ENCODE measurements around the gene SLC26A2. TPM values are rescaled to one million over a fixed set of nuclear protein-coding genes. Genes with fewer than 3 reads are reported as not detected.

The SLC26A2 gene
- total and polyA plus RNA-seq, 10 of the 15 experiments (the other 5 are each of a cell fraction or from before 2014, with no cell fraction given): 1.7 to 6.4 (median 4.2) TPM

GRCh38 chr5:150013931-150014330 is 53.4 kb downstream of the SLC26A2 start:
- no peaks in the 10 kb centered on the region for H4K20me1 ChIP-seq (ENCODE audit: control insufficient read depth, insufficient read depth)
- no peaks in the 10 kb centered on the region; the same call in 1 of the 2 replicates for H3K79me2 ChIP-seq (ENCODE audit: control insufficient read depth, insufficient read depth, low read length)
- H3K4me1 ChIP-seq (ENCODE audit: control insufficient read depth, insufficient read depth, low read length): no peaks in the 10 kb centered on the region
- ChIA-PET RAD21 (ENCODE audit: unreplicated experiment) (no interaction called here), POLR2A (no interaction called here), CTCF (no interaction called here), SMC1A (ENCODE audit: uncharacterized antibody, unreplicated experiment) (no interaction called here)
- TF ChIP-seq, protein P1, sequence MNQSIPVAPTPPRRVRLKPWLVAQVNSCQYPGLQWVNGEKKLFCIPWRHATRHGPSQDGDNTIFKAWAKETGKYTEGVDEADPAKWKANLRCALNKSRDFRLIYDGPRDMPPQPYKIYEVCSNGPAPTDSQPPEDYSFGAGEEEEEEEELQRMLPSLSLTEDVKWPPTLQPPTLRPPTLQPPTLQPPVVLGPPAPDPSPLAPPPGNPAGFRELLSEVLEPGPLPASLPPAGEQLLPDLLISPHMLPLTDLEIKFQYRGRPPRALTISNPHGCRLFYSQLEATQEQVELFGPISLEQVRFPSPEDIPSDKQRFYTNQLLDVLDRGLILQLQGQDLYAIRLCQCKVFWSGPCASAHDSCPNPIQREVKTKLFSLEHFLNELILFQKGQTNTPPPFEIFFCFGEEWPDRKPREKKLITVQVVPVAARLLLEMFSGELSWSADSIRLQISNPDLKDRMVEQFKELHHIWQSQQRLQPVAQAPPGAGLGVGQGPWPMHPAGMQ (IDR thresholded peaks at IDR 0.05; ENCODE audit: borderline replicate concordance): no peak
- TF ChIP-seq BCL11A (IDR thresholded peaks at IDR 0.05; ENCODE audit: low read depth, low read length) (no peak), STAT3 (IDR thresholded peaks at IDR 0.05; ENCODE audit: low read depth, low read length) (no peak), CHD2 (IDR thresholded peaks at IDR 0.05; ENCODE audit: borderline replicate concordance, low read depth, low read length) (no peak), LARP7 (IDR thresholded peaks at IDR 0.05) (no peak), FOXM1 (IDR thresholded peaks at IDR 0.05; ENCODE audit: low read depth, low read length) (no peak), KLF5 (IDR thresholded peaks at IDR 0.05; ENCODE audit: partially characterized antibody) (no peak), MTA3 (IDR thresholded peaks at IDR 0.05; ENCODE audit: borderline replicate concordance, low read length) (no peak), SIN3A (IDR thresholded peaks at IDR 0.05; ENCODE audit: low read depth, low read length) (no peak), CBX3 (IDR thresholded peaks at IDR 0.05; ENCODE audit: borderline replicate concordance, low read depth) (no peak)
- TF ChIP-seq, protein P2, sequence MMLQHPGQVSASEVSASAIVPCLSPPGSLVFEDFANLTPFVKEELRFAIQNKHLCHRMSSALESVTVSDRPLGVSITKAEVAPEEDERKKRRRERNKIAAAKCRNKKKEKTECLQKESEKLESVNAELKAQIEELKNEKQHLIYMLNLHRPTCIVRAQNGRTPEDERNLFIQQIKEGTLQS (IDR thresholded peaks at IDR 0.05; ENCODE audit: borderline replicate concordance, extremely low read depth, low read depth, low read length): no peak
- TF ChIP-seq, protein P3, sequence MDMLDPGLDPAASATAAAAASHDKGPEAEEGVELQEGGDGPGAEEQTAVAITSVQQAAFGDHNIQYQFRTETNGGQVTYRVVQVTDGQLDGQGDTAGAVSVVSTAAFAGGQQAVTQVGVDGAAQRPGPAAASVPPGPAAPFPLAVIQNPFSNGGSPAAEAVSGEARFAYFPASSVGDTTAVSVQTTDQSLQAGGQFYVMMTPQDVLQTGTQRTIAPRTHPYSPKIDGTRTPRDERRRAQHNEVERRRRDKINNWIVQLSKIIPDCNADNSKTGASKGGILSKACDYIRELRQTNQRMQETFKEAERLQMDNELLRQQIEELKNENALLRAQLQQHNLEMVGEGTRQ (IDR thresholded peaks at IDR 0.05; ENCODE audit: borderline replicate concordance, low read depth, low read length): no peak
- H3K27ac ChIP-seq (ENCODE audit: control insufficient read depth, insufficient read depth): no peak overlapping the region
- no peak overlapping the region for H3K4me3 ChIP-seq
- no peak overlapping the region for H3K9ac ChIP-seq (ENCODE audit: control insufficient read depth, insufficient read depth, low read length)
- BruUV-seq (replicated peaks): no TSS peak
- no peaks in the 10 kb centered on the region for H3K27me3 ChIP-seq (replicated peaks in 1 of 2; ENCODE audit: control insufficient read depth in 2 of 2, insufficient read depth in 2 of 2, low read length in 1 of 2)
- FAIRE-seq (no peak), ATAC-seq (no peak), DNase-seq (ENCODE audit: low read depth, low spot score) (no peak)
- H3K9me3 ChIP-seq (replicated peaks; ENCODE audit: control insufficient read depth, insufficient read depth, low read length): peaks cover 8% of the 10 kb centered on the region; the same call in 2 of the 3 replicates
- peaks cover 23 to 49% of the 10 kb centered on the region in 2 experiments for H3K36me3 ChIP-seq (ENCODE audit: control insufficient read depth in 2 of 2, insufficient read depth in 2 of 2, low read length in 1 of 2)
- in situ Hi-C loops (cut with MboI): no loop called here
- intact Hi-C loops (cut with micrococcal nuclease; ENCODE audit: unreplicated experiment): no loop called here
- H2AFZ ChIP-seq (ENCODE audit: control insufficient read depth, low read depth, low read length): no peak overlapping the region
- no peak overlapping the region for H3K4me2 ChIP-seq (ENCODE audit: control insufficient read depth, insufficient read depth)
- WGBS (ENCODE audit: insufficient coverage, insufficient replicate concordance, low lambda C conversion rate, missing lambda C conversion rate): 99% methylated on average over 4 of the region's 4 CpGs
